Esophagus (tissue), 2 donors: ENCODE data around the gene PTPA. TPM values are rescaled to one million over a fixed set of nuclear protein-coding genes. Genes with fewer than 3 reads are reported as not detected.

Source experiments
- H3K27ac ChIP-seq, 2 donors: one replicate each; pipeline ENCODE4 v1.5.1; 2013; ENCODE audit warnings: low read depth in 2 of 2, mild to moderate bottlenecking in 2 of 2, inconsistent platforms in 1 of 2, low read length in 1 of 2, moderate library complexity in 1 of 2
- H3K27me3 ChIP-seq, 2 donors: one replicate each; pipeline ENCODE4 v1.6.1; 2013; ENCODE audit warnings: low read length in 2 of 2, control low read depth in 1 of 2, mild to moderate bottlenecking in 1 of 2; ENCODE audit not compliant: insufficient read depth in 2 of 2, control insufficient read depth in 1 of 2
- H3K36me3 ChIP-seq, 2 donors: one replicate each; pipeline ENCODE4 v1.6.1; 2013; ENCODE audit warnings: low read length in 1 of 2; ENCODE audit not compliant: control insufficient read depth in 2 of 2, insufficient read depth in 2 of 2
- H3K4me1 ChIP-seq, 2 donors: one replicate each; pipeline ENCODE4 v1.6.1; 2013; ENCODE audit warnings: low read length in 1 of 2; ENCODE audit not compliant: control insufficient read depth in 2 of 2, insufficient read depth in 2 of 2
- H3K4me3 ChIP-seq, 2 donors: one replicate each; pipeline ENCODE4 v1.5.1; 2013; ENCODE audit warnings: low read length in 2 of 2, mild to moderate bottlenecking in 2 of 2, low read depth in 1 of 2, moderate library complexity in 1 of 2
- H3K9me3 ChIP-seq, 2 donors: one replicate each; pipeline ENCODE4 v1.6.1; 2013; ENCODE audit warnings: mild to moderate bottlenecking in 2 of 2, low read depth in 1 of 2, low read length in 1 of 2, moderate library complexity in 1 of 2; ENCODE audit not compliant: control insufficient read depth in 2 of 2, insufficient read depth in 1 of 2
- WGBS, 2 donors: extraction: QIAGEN DNeasy Blood & Tissue Kit; methylation state at CpG; one replicate each; pipeline ENCODE4 v1.1.7; 2013; 5-methylcytosine and 5-hydroxymethylcytosine counted together
- polyA plus RNA-seq, 2 donors: library from polyadenylated mRNA; stranded (reverse); fragments of 200-250 nt; gene quantifications; one replicate each; pipeline ENCODE4 v1.2.3, GENCODE V29; 2013
- donor health status: healthy with polysubstance abuse.
- donor health status: Bipolar disorder and iron deficiency.

PTPA gene
- 100 to 1,000 TPM in 1 of 2 donors, 10 to 100 TPM in 1; 80.0 to 126 TPM for polyA plus RNA-seq

GRCh38 chr9:129110740-129111527 is at the start of gene PTPA, which contains the start of gene CRAT:
Gene PTPA (plus strand): TSS chr9:129111415. CDS start chr9:129111601, 186 bp downstream.
Gene CRAT (minus strand): TSS chr9:129110793. CDS start chr9:129110509, 284 bp downstream.
- Histone ChIP-seq H3K27me3 (no peaks in the 10 kb centered on the region), H3K9me3 (no peaks in the 10 kb centered on the region), H3K27ac (peak within 1 kb of the TSS; percentile 96), H3K4me1 (peaks cover 2 to 30% of the 10 kb centered on the region in 2 donors), H3K4me3 (peak within 1 kb of the TSS; percentile 74 to 91), H3K36me3 (peaks cover 0 to 14% of the 10 kb centered on the region in 2 donors)
- WGBS, 2 donors, result 0 to 1% methylated on average over 55 to 77 of the region's 77 CpGs

DNA sequence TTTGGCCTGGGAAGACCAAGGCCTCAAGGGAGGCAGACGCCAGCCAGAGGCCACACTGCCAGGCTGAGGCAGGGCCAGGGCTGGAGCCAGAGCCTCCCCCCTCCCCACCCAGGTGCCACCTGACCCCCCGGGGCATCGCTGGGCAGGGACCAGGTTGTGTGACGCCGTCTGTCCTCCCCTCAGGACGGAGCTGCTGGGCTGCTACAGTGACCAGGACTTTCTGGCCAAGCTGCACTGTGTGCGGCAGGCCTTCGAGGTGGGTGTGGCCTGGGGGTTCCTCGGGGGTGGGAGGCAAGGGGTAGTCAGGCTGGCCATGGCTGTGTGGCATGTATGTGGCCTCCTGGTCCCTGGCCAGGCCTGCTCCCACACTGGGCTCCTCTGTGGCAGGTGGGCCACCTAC is 48.2 kb upstream of the PTPA start:
- H3K4me1 ChIP-seq, result no peaks in the 10 kb centered on the region
- no peak overlapping the region for H3K4me3 ChIP-seq
- peaks cover 16 to 64% of the 10 kb centered on the region in 2 donors for H3K36me3 ChIP-seq
- no peaks in the 10 kb centered on the region for H3K27me3 ChIP-seq
- no peaks in the 10 kb centered on the region for H3K9me3 ChIP-seq
- H3K27ac ChIP-seq, result no peak overlapping the region
- 87 to 95% methylated on average over 9 of the region's 9 CpGs for WGBS, 2 donors

DNA sequence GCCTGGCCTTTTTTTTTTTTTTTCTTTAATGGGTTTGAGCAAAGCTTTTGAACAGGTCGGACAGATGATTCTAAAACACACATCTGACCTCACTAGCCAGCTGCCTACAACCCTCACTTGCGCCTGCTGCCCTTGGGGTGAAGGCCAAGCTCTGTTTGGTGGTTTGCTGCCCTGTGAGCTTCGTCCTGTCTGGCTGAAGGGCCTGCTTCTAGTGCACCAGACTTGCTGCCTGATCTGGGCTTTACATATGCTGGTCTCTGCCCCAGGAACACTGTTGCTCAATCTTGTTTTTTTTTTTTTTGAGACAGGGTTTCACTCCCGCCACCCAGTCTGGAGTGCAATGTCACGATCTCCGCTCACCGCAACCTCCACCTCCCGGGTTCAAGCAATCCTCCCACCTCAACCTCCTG is 46.7 kb upstream of the PTPA start:
- 94 to 95% methylated on average over 8 of the region's 8 CpGs for WGBS, 2 donors
- no peak overlapping the region for H3K4me3 ChIP-seq
- H3K36me3 ChIP-seq, result peaks cover 12 to 65% of the 10 kb centered on the region in 2 donors
- H3K27me3 ChIP-seq, result no peaks in the 10 kb centered on the region
- H3K4me1 ChIP-seq, result no peaks in the 10 kb centered on the region
- H3K27ac ChIP-seq, result no peak overlapping the region
- H3K9me3 ChIP-seq, result no peaks in the 10 kb centered on the region

GRCh38 chr9:129068110-129068509 is 43.1 kb upstream of the PTPA start:
- Histone ChIP-seq H3K4me1 (peaks cover 0 to 2% of the 10 kb centered on the region in 2 donors), H3K9me3 (no peaks in the 10 kb centered on the region), H3K27ac (no peak overlapping the region), H3K4me3 (no peak overlapping the region), H3K27me3 (no peaks in the 10 kb centered on the region), H3K36me3 (peaks cover 7 to 61% of the 10 kb centered on the region in 2 donors)
- WGBS, 2 donors, result 89 to 92% methylated on average over 19 of the region's 19 CpGs

GRCh38 chr9:129068990-129069861 is 42.0 kb upstream of the PTPA start:
- Histone ChIP-seq H3K4me3 (no peak overlapping the region), H3K4me1 (peaks cover 0 to 2% of the 10 kb centered on the region in 2 donors), H3K9me3 (no peaks in the 10 kb centered on the region), H3K36me3 (peaks cover 0 to 54% of the 10 kb centered on the region in 2 donors), H3K27ac (peak overlapping the region in 1 of 2 donors; percentile 41), H3K27me3 (no peaks in the 10 kb centered on the region)
- WGBS, 2 donors, result 69 to 78% methylated on average over 31 of the region's 31 CpGs

DNA sequence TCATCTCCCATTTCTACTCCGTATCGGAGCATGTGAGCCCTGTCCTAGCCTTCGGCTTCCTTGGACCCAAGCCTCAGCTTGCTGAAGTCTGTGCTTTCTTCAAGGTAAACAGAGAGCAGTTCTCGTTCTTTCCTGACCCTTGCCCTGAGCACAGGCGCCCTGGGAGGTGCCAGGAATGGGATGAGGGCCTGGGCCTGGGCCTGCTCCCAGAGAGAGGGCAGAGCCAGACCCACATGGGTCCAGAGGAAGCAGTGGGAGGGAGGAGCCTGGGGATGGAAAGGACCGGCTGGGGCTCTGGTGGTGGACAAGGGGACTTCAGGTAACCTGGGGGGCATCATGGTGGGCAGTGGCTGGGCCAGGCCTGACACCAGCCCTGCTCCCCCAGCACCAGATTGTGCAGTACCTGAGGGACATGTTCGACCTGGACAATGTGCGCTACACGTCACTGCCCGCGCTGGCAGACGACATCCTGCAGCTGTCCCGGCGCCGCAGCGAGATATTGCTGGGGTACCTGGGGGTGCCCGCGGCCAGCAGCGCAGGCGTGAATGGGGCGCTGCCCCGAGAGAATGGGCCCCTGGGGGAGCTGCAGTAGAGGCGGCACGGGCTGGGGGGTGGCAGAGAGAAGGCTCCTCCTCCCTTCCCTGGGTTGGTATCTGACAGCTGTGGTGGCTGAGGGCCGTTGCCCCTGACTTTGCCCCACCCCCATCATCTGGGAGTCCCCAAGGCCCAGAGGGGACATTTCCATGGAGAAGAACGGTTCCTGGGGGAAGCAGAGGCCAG is 41.2 kb upstream of the PTPA start:
- no peak overlapping the region for H3K27ac ChIP-seq
- peaks cover 0 to 49% of the 10 kb centered on the region in 2 donors for H3K36me3 ChIP-seq
- H3K9me3 ChIP-seq, result no peaks in the 10 kb centered on the region
- no peaks in the 10 kb centered on the region for H3K27me3 ChIP-seq
- no peak overlapping the region for H3K4me3 ChIP-seq
- WGBS, 2 donors, result 86 to 87% methylated on average over 23 to 26 of the region's 26 CpGs
- H3K4me1 ChIP-seq, result peaks cover 0 to 2% of the 10 kb centered on the region in 2 donors

DNA sequence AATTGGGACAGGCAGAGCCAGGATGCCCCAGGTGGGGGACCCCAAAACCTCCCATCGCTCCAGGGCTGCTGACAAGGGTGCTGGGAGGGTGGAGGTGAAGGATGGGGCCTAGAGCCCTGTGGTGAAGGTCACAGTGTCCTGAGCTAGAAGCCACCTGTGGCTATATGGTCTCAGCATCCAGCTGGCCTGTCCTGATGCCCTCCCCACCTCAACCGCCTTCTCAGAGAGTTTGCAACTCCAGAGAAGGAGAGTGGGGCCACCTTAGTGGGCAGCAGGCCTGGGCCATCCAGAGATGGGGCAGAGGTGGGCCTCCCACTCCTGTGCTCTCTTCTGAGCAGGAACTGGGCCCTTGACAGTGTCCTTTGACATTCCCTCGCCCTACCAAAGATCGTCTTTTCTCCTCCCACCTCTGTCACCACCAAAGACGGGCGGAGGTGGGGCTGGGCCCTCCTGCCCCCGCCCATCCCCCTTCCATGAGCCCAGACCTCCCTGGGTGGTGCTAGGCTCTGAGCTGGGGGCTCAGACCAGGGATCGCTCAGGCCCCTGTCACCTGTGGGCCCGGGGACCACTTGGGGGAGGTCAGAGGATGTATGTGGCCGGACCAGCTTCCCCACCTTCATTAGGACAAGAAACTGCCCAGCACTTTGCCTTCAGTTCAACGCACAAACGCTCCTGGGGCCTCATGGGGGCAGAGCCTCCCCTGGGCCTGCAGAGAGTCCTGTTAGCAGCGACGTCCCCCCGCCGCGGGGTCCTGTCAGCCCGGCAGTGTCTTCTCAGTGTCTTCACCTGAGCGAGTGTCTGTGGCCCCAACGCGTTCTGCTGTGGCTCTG is 40.3 kb upstream of the PTPA start:
- Histone ChIP-seq H3K4me1 (peaks cover 0 to 2% of the 10 kb centered on the region in 2 donors), H3K27ac (no peak overlapping the region), H3K36me3 (peaks cover 0 to 45% of the 10 kb centered on the region in 2 donors), H3K27me3 (no peaks in the 10 kb centered on the region), H3K4me3 (no peak overlapping the region), H3K9me3 (no peaks in the 10 kb centered on the region)
- 80 to 85% methylated on average over 21 of the region's 21 CpGs for WGBS, 2 donors

DNA sequence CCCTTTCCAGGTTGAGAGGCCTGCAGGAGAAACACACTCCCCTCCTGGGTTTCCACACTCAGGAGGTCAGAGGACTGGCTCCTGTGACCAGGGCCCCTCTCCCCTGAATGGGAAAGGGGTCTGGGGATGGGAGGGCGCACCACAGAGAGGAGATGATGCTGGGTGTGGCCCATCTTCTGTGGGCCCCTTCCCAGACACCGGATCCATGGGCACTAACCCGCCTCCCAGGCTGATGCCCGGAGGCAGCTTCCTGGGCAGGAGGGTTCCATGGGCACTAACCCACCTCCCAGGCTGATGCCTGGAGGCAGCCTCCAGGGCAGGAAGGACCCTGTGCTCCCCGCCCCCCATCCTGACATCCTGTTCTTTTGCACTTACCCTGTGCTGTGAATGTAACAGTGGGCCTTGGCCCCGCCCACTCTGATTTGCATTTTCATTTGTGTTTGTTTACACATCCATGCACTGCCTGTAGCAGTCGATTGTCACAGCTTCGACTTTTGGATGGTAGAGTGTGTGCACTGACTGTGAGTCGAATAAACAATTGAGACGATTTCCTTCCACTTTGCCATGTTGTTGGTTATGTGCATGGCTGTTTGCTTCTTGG is 39.6 kb upstream of the PTPA start:
- Histone ChIP-seq H3K27ac (no peak overlapping the region), H3K4me1 (peaks cover 0 to 2% of the 10 kb centered on the region in 2 donors), H3K9me3 (no peaks in the 10 kb centered on the region), H3K27me3 (no peaks in the 10 kb centered on the region), H3K4me3 (no peak overlapping the region), H3K36me3 (peaks cover 0 to 42% of the 10 kb centered on the region in 2 donors)
- WGBS, 2 donors, result 67 to 71% methylated on average over 10 of the region's 10 CpGs
